Adipocyte (in vitro differentiated cells): Measurements from ENCODE around the gene RELN.
A peak's percentile ranks its signal among the peaks of the same experiment; 100 is the strongest.

Experiments used
- DNase-seq: peaks from one replicate; pipeline ENCODE4 v3.0.0-alpha.2; 2015; ENCODE audit warnings: low read depth
- H3K27me3 ChIP-seq: replicated peaks from 2 replicates; pipeline ENCODE4 v1.7.0; 2013; ENCODE audit warnings: mild to moderate bottlenecking, low read length, moderate library complexity; ENCODE audit not compliant: control insufficient read depth, insufficient read depth
- H3K36me3 ChIP-seq: 2 replicates; pipeline ENCODE4 v1.7.0; 2013; ENCODE audit warnings: low read length, mild to moderate bottlenecking, moderate library complexity; ENCODE audit not compliant: control insufficient read depth, insufficient read depth, severe bottlenecking
- H3K4me1 ChIP-seq: 2 replicates; pipeline ENCODE4 v1.7.0; 2013; ENCODE audit warnings: mild to moderate bottlenecking, low read length, moderate library complexity; ENCODE audit not compliant: control insufficient read depth, insufficient read depth
- H3K4me3 ChIP-seq: 2 replicates; pipeline ENCODE4 v1.7.0; 2013; ENCODE audit warnings: mild to moderate bottlenecking, low read length, moderate library complexity
- H3K9ac ChIP-seq: 2 replicates; pipeline ENCODE4 v1.7.0; 2013; ENCODE audit warnings: mild to moderate bottlenecking, low read length, moderate library complexity
- H3K9me3 ChIP-seq: 2 replicates; pipeline ENCODE4 v1.7.0; 2013; ENCODE audit warnings: mild to moderate bottlenecking, low read length, moderate library complexity; ENCODE audit not compliant: control insufficient read depth

Gene RELN

DNA sequence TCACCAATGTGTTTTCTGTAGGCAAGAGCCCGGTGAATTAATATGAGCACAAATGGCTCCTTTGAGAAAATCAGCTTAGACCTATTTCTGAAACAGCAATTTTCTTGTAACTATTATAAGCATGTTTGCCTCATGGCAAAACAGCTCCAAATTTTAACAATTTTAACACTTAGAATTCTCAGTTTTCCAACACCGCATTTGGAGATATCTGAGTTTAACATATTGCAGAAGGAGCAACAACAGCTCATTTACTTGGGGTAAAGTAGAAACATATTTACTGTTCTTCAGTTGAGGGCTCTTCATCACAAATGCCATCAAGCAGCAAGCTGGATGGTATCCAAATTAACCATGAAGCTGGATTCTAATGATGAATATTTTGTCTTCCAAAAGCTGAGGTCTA lies 409.4 kb downstream of the RELN start:
- no peaks in the 10 kb centered on the region for H3K9me3 ChIP-seq
- DNase-seq, result no peak
- H3K36me3 ChIP-seq, result no peaks in the 10 kb centered on the region
- no peak overlapping the region for H3K9ac ChIP-seq
- H3K4me1 ChIP-seq, result peaks cover 7% of the 10 kb centered on the region
- H3K27me3 ChIP-seq, result no peaks in the 10 kb centered on the region
- no peak overlapping the region for H3K4me3 ChIP-seq

DNA sequence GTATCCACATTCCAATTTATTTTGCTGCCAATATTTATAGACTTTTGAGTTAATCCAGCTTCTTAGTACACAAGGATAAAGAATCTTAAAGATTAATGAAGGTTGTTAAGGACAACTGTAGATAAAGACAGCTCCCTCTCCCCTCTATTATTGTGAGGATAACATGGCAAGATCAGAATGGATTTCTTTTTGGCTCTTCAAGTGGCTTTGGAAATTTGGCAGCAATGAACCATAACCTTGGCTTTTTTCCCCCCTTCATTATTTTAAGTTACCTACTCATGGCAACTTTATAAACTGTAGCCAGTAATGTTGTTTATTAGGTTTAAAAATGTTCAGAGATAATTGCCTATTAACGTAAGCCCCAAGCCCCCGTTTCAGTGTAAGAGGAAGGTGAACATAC lies 412.4 kb downstream of the RELN start:
- Histone ChIP-seq H3K4me3 (no peak overlapping the region), H3K4me1 (peaks cover 7% of the 10 kb centered on the region), H3K36me3 (no peaks in the 10 kb centered on the region), H3K9ac (no peak overlapping the region), H3K27me3 (no peaks in the 10 kb centered on the region), H3K9me3 (no peaks in the 10 kb centered on the region)
- DNase-seq, result no peak

DNA sequence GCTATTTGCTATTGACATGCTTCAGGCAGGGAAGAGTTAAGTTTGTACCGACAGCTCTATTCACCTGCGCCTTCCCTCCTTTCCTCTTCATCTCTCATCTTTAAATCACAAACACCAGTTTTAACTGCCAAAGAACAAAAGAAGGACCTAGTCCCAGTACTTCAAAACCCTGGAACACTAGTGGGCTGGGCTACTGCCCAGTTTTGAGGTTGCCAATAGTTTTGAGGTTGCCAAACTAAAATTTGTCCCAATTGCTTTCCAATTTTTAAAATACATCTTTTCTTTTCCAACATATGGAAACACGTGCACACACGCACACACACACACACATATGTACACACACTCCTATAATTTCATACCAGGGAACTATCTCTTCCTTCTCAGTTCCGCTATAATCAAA lies 412.8 kb downstream of the RELN start:
- H3K4me1 ChIP-seq, result peaks cover 7% of the 10 kb centered on the region
- no peak overlapping the region for H3K4me3 ChIP-seq

DNA sequence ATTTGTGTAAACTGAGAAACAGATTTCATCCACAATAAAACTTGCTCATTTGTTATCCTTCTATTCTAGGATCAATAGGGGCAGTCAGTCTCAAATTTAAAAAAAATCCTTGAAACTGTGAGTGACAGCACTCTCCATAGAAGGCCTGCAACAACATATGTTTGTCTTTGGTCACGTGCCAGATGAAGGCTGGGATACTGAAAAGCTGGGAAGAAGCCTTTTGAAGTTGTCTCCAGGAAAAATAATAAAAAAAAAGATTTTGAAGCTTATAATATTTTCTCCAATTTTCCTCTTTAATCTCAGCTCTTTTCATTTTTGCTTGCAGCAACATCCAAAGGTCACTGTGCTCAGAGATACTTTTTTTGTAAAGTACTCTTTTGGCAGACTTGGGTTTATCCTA lies 414.9 kb downstream of the RELN start:
- H3K36me3 ChIP-seq, result no peaks in the 10 kb centered on the region
- no peak for DNase-seq
- H3K27me3 ChIP-seq, result no peaks in the 10 kb centered on the region
- H3K9ac ChIP-seq, result no peak overlapping the region
- no peak overlapping the region for H3K4me3 ChIP-seq
- H3K4me1 ChIP-seq, result peaks cover 7% of the 10 kb centered on the region
- no peaks in the 10 kb centered on the region for H3K9me3 ChIP-seq

More for the DNA sequence above, 412.8 kb downstream of the RELN start:
- Histone ChIP-seq H3K36me3 (no peaks in the 10 kb centered on the region), H3K9ac (no peak overlapping the region), H3K27me3 (no peaks in the 10 kb centered on the region), H3K9me3 (no peaks in the 10 kb centered on the region)
- no peak for DNase-seq

DNA sequence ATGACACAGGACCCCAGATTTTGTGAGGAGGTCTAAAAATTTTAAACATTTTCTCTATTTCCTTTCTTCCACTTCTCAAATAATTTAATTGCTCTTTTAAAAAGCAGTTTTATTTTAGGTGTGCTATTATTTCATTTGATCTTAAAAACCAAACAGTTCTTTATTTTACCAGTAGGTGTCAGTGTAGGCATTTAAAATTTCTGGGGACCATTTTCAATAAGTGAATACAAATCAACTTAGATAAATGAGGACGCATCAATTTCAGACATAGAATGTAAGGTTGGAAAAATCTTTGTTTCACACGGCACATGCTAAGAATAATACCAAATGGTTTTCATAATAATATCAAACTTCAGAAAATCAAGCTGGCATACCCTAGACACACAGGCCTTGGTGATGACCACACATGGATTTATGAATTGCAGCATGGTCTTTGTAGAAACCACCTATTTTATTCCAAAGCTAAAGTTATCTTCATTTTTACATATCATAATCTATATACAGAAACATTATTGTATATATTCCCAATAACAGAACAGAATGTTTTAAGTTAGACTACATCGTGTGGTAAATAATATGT lies 415.9 kb downstream of the RELN start:
- peak; percentile 67 for DNase-seq
- Histone ChIP-seq H3K36me3 (no peaks in the 10 kb centered on the region), H3K4me1 (peaks cover 7% of the 10 kb centered on the region), H3K27me3 (no peaks in the 10 kb centered on the region), H3K9ac (no peak overlapping the region), H3K4me3 (no peak overlapping the region), H3K9me3 (no peaks in the 10 kb centered on the region)

DNA sequence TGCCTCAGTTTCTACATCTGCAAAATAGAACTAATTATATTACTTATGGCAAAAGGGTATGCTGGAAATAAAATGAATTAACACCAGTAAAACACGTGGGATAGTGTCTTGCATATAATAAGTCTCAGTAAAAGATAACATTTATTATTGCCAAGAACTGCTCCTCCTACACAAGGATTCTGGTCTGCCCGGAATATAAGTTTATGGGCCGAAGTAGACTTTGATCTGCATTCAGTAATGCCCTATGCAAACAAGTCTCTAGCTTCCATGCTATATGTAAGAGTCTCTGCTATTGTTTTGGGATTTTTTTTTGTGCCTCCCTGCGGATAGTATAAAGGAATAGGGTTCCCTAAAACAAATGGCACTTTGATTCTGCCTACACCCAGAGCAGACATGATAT lies 417.9 kb downstream of the RELN start:
- Histone ChIP-seq H3K9me3 (no peaks in the 10 kb centered on the region), H3K4me3 (no peak overlapping the region), H3K4me1 (peaks cover 3% of the 10 kb centered on the region), H3K27me3 (no peaks in the 10 kb centered on the region), H3K9ac (no peak overlapping the region), H3K36me3 (no peaks in the 10 kb centered on the region)
- DNase-seq, result no peak

DNA sequence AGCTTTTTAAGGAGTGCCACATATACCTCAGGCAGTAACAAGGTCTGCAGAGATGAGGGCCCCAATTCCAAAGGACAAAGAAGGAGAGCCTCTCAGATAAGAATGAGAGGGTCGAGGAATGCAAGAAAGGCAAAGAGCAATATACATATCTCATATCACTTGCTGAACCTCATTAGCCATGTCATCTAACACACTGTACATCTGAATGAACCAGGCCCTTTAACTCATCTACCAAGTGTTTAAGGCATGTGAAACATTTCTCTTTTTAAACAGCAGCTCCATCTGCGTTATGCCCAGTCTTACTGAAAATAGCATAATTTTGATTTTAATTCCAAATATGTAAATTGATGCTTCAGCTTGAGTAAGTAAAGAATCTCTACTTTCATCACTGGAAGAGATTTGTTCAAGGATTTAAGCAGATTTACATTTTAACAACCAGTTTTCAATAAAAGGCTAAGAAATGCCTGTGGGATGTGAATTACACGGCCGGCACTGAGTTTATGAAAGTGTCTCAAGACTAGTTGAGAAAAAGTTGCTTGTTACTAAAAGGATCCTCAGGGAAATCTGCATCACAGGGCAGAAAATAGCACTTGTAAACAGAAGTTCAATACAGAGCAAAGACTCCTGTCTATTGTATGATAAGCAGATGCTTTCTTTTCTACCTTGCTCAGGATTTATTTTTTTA lies 419.7 kb downstream of the RELN start:
- Histone ChIP-seq H3K4me3 (no peak overlapping the region), H3K4me1 (no peaks in the 10 kb centered on the region), H3K9ac (no peak overlapping the region), H3K9me3 (no peaks in the 10 kb centered on the region), H3K27me3 (no peaks in the 10 kb centered on the region), H3K36me3 (no peaks in the 10 kb centered on the region)
- peak; percentile 11 for DNase-seq

DNA sequence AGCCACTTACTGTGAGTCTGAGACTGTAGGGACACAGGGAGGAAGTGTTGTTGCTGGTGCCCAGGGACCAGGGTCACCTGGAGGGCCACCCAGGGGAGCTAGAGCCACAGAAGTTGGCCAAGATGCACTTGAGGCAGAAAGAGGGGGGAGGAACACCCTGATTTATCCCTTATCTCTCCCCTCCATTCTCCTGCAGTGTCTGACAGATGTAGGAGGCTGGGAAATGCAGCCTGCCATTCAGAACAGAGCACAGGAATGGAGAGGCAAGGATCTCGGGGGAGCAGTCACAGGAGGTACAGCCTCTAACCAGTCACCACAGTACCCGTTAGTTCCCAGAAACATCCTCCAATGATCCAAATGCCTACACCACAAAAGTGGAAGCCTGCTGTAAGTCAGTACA lies 425.0 kb downstream of the RELN start:
- Histone ChIP-seq H3K4me1 (no peaks in the 10 kb centered on the region), H3K27me3 (no peaks in the 10 kb centered on the region), H3K36me3 (no peaks in the 10 kb centered on the region), H3K9ac (no peak overlapping the region), H3K4me3 (no peak overlapping the region), H3K9me3 (no peaks in the 10 kb centered on the region)
- no peak for DNase-seq

DNA sequence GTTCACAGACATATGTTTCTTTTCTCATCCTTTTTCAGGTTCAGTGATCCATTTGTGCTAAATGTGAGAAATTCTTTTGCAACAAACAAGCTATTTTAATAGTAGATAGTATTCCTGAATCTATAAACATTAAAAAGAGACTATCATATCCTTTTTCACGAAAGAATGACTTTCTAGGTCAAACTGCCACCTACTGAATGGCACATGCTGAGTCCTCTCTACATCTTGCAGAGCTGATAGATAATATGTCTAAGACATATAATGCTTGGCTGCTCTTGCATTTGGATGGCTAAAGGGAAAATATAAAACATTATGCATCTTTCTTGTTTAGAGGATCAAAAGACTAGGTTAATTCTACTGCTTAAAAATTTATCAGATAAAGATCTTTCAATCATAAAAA lies 429.3 kb downstream of the RELN start:
- H3K4me3 ChIP-seq, result no peak overlapping the region
- H3K9me3 ChIP-seq, result no peaks in the 10 kb centered on the region
- no peaks in the 10 kb centered on the region for H3K4me1 ChIP-seq
- H3K9ac ChIP-seq, result no peak overlapping the region
- no peaks in the 10 kb centered on the region for H3K27me3 ChIP-seq
- H3K36me3 ChIP-seq, result no peaks in the 10 kb centered on the region
- DNase-seq, result no peak

DNA sequence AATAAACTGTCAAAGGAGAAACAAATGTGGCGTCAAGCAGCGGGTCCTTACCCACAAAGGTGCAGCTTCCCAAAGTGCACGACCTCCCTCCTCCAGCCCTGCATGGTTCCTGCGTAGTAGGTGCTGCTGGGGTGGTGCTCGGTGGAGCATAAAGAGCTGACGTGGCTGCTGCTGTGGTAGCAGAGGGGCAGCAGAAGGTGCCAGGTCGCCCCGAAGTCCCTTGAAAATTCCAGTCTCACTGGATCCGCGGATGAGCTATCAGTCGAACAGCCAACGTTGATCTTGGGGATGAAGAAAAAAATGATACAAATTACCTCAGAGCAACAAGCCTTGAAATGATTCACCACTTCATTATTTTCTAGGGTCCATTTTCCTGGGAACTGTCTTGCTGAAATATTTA lies 438.4 kb downstream of the RELN start:
- no peak overlapping the region for H3K4me3 ChIP-seq
- DNase-seq, result no peak
- no peak overlapping the region for H3K9ac ChIP-seq
- no peaks in the 10 kb centered on the region for H3K27me3 ChIP-seq
- H3K36me3 ChIP-seq, result peaks cover 8% of the 10 kb centered on the region
- H3K9me3 ChIP-seq, result no peaks in the 10 kb centered on the region
- no peaks in the 10 kb centered on the region for H3K4me1 ChIP-seq

DNA sequence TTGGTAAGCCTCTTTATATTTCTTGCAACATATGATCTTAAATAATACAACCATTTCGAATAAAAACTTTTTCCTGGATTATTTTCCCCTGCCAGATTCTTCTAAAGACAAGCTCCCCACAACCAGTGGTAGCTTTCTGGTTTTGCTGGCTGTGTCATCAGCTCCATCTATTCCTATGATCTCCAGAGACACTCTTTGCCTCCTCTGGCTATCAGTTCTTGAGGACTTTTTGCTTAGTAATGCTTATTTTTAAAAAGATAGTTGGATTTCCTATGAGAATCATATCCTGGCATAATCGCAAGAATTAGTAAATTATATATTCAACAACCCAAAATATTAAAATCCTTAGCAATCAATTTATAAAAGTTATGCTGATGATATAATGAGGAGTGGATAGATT lies 439.7 kb downstream of the RELN start:
- DNase-seq, result no peak
- no peak overlapping the region for H3K4me3 ChIP-seq

More for the DNA sequence above, 439.7 kb downstream of the RELN start:
- Histone ChIP-seq H3K9ac (no peak overlapping the region), H3K4me1 (no peaks in the 10 kb centered on the region), H3K36me3 (peaks cover 5% of the 10 kb centered on the region), H3K9me3 (no peaks in the 10 kb centered on the region), H3K27me3 (no peaks in the 10 kb centered on the region)
